Measurements from ENCODE around the gene SACS. TPM values are rescaled to one million over a fixed set of nuclear protein-coding genes. Genes with fewer than 3 reads are reported as not detected.

The SACS gene
- total and polyA plus RNA-seq, 2 of the 8 experiments (the other 6 are each of a cell fraction or from before 2014, with no cell fraction given): 11.0 to 54.2 TPM

GRCh38 chr13:23289917-23290357, 143.6 kb downstream of the SACS start:
- H4K20me1 ChIP-seq (replicated peaks in 1 of 2; ENCODE audit: control insufficient read depth in 1 of 2, insufficient read depth in 2 of 2, low read length in 2 of 2): no peaks in the 10 kb centered on the region
- no peak overlapping the region for H3K14ac ChIP-seq (ENCODE audit: insufficient read length)
- no peak overlapping the region for H3K9ac ChIP-seq (replicated peaks in 1 of 4; ENCODE audit: extremely low read depth in 1 of 4, low read depth in 3 of 4, low read length in 3 of 4)
- no peaks in the 10 kb centered on the region; a peak in 1 of 8 replicates for H3K36me3 ChIP-seq (ENCODE audit: control insufficient read depth in 2 of 4, insufficient read depth in 4 of 4, low read length in 3 of 4)
- POLR2A ChIA-PET (ENCODE audit: partially characterized antibody): no interaction called here
- no peak overlapping the region for H2BK5ac ChIP-seq (ENCODE audit: low read depth, low read length)
- H3K56ac ChIP-seq (replicated peaks; ENCODE audit: insufficient read length, low read depth, low read length): no peak overlapping the region
- H3K4me3 ChIP-seq (ENCODE audit: extremely low read depth in 1 of 4, insufficient read depth in 2 of 4, low read depth in 3 of 4, low read length in 4 of 4): no peak overlapping the region
- no peaks in the 10 kb centered on the region for H3K79me1 ChIP-seq (ENCODE audit: low read depth, low read length)
- CTCF ChIA-PET (ENCODE audit: partially characterized antibody): no interaction called here
- no peaks in the 10 kb centered on the region for H3K23me2 ChIP-seq (ENCODE audit: low read depth, low read length)
- no peak for DNase-seq (ENCODE audit: low read depth in 1 of 2, low spot score in 2 of 2)
- H3K4me2 ChIP-seq (ENCODE audit: insufficient read depth in 1 of 2, low read depth in 2 of 2, low read length in 2 of 2): no peak overlapping the region
- H3K9me3 ChIP-seq (ENCODE audit: insufficient read depth in 2 of 2, low read depth in 1 of 2, low read length in 1 of 2): no peaks in the 10 kb centered on the region
- no peak overlapping the region for H4K91ac ChIP-seq (replicated peaks; ENCODE audit: insufficient read length, low read length)
- H2BK15ac ChIP-seq (ENCODE audit: low read length): no peak overlapping the region
- H3K79me2 ChIP-seq (ENCODE audit: control insufficient read depth in 1 of 2, insufficient read depth in 2 of 2, low read length in 2 of 2): no peaks in the 10 kb centered on the region
- H3K4ac ChIP-seq (replicated peaks; ENCODE audit: insufficient read length, low read depth, low read length): no peak overlapping the region
- WGBS, 2 experiments (ENCODE audit: extremely low coverage in 1 of 2, insufficient coverage in 1 of 2, insufficient read length in 1 of 2, insufficient replicate concordance in 2 of 2, low coverage in 1 of 2, low lambda C conversion rate in 2 of 2, missing lambda C conversion rate in 1 of 2): 91% methylated on average over 5 of the region's 5 CpGs; no CpG with 5 or more reads in 1 of the 2 experiments
- H2AFZ ChIP-seq (ENCODE audit: low read length): 0 out of 2 replicates have a peak overlapping the region, but pooled peaks have one; percentile 16
- H2AK5ac ChIP-seq (ENCODE audit: low read depth, low read length): no peak overlapping the region
- no peak overlapping the region for H2BK120ac ChIP-seq (replicated peaks; ENCODE audit: low read depth, low read length)
- H3K23ac ChIP-seq (ENCODE audit: insufficient read length): no peak overlapping the region
- no peak overlapping the region for H3K27ac ChIP-seq (ENCODE audit: low read depth, low read length)
- no peak overlapping the region for H2BK20ac ChIP-seq (ENCODE audit: low read length)
- no peaks in the 10 kb centered on the region for H3K27me3 ChIP-seq (replicated peaks in 1 of 4; ENCODE audit: control insufficient read depth in 3 of 4, extremely low read depth in 1 of 4, insufficient read depth in 3 of 4, low read length in 3 of 4)
- H4K5ac ChIP-seq (ENCODE audit: insufficient read length, low read depth, low read length): no peak overlapping the region
- no peak overlapping the region for H3K18ac ChIP-seq (ENCODE audit: extremely low read depth, low read length)
- H4K8ac ChIP-seq (ENCODE audit: extremely low read depth, insufficient read depth, low read length): no peak overlapping the region
- no peak for FAIRE-seq
- H3K4me1 ChIP-seq (replicated peaks in 1 of 4; ENCODE audit: control insufficient read depth in 3 of 4, insufficient read depth in 4 of 4, low read length in 3 of 4): no peaks in the 10 kb centered on the region
- no peak overlapping the region for H2BK12ac ChIP-seq (ENCODE audit: low read depth, low read length)
- TF ChIP-seq KDM1A (IDR thresholded peaks at IDR 0.05; ENCODE audit: borderline replicate concordance, low read length): no peak
- TF ChIP-seq MAX (IDR thresholded peaks at IDR 0.05): no peak
- no peak for TF ChIP-seq SP2 (IDR thresholded peaks at IDR 0.05; ENCODE audit: low read length)
- TF ChIP-seq POLR2A (IDR thresholded peaks at IDR 0.05; ENCODE audit: control extremely low read depth in 1 of 2, low read depth in 2 of 2, low read length in 2 of 2): no peak

All from H1 (cell line).